ENCODE measurements around the gene LPCAT3. TPM values are rescaled to one million over a fixed set of nuclear protein-coding genes. Genes with fewer than 3 reads are reported as not detected.

LPCAT3 gene
- total and polyA plus RNA-seq, 2 of the 13 experiments (the other 11 are each of a cell fraction or from before 2014, with no cell fraction given), result 44.5 to 64.3 TPM

- TF ChIP-seq ZNF276 (CRISPR knock-in tag; IDR thresholded peaks at IDR 0.05; ENCODE audit: low read depth) (0 out of 2 replicates have a peak, but pooled peaks have one; percentile 17), U2AF2 (IDR thresholded peaks at IDR 0.05; ENCODE audit: low read depth, low read length) (no peak), THRA (CRISPR knock-in tag; IDR thresholded peaks at IDR 0.05; ENCODE audit: borderline replicate concordance) (0 out of 2 replicates have a peak, but pooled peaks have one; percentile 16), ZNF776 (CRISPR knock-in tag; IDR thresholded peaks at IDR 0.05) (peak; percentile 92), ZSCAN31 (CRISPR knock-in tag; IDR thresholded peaks at IDR 0.05; ENCODE audit: low read depth) (peak; percentile 79; the same call in 1 of the 2 replicates), KDM4B (CRISPR knock-in tag; IDR thresholded peaks at IDR 0.05) (no peak; the same call in 1 of the 2 replicates), ZNF639 (CRISPR knock-in tag; conservative IDR thresholded peaks at IDR 0.05) (peak; percentile 82), GATA4 (IDR thresholded peaks at IDR 0.05; ENCODE audit: borderline replicate concordance, low read depth) (peak; percentile 55; the same call in 1 of the 2 replicates), MED13 (CRISPR knock-in tag; IDR thresholded peaks at IDR 0.05) (no peak; the same call in 1 of the 2 replicates), RFX5 (IDR thresholded peaks at IDR 0.05; ENCODE audit: low read depth, low read length) (0 out of 2 replicates have a peak, but pooled peaks have one; percentile 28), PLRG1 (conservative IDR thresholded peaks at IDR 0.05) (no peak), ZNF724P (CRISPR knock-in tag; IDR thresholded peaks at IDR 0.05; ENCODE audit: borderline replicate concordance) (peak; percentile 79), ZNF264 (CRISPR knock-in tag; IDR thresholded peaks at IDR 0.05) (0 out of 2 replicates have a peak, but pooled peaks have one; percentile 59), EED (CRISPR knock-in tag; IDR thresholded peaks at IDR 0.05) (no peak; the same call in 1 of the 2 replicates), ZNF747 (CRISPR knock-in tag; IDR thresholded peaks at IDR 0.05; ENCODE audit: borderline replicate concordance) (peak; percentile 98), ZNF883 (CRISPR knock-in tag; IDR thresholded peaks at IDR 0.05; ENCODE audit: not compliant biosample characterization) (peak; percentile 69), IRX3 (CRISPR knock-in tag; IDR thresholded peaks at IDR 0.05; ENCODE audit: borderline replicate concordance, low read depth) (peak; percentile 90), TFDP1 (CRISPR knock-in tag; IDR thresholded peaks at IDR 0.05; ENCODE audit: borderline replicate concordance) (peak; percentile 93), HHEX (CRISPR knock-in tag; IDR thresholded peaks at IDR 0.05) (no peak), GFI1 (CRISPR knock-in tag; IDR thresholded peaks at IDR 0.05; ENCODE audit: borderline replicate concordance) (no peak), ARHGAP35 (CRISPR knock-in tag; IDR thresholded peaks at IDR 0.05; ENCODE audit: borderline replicate concordance) (peak; percentile 78; the same call in 1 of the 2 replicates), ZNF317 (CRISPR knock-in tag; IDR thresholded peaks at IDR 0.05) (no peak)
Measured at GRCh38 chr12:6937481-6938352, 80.6 kb downstream of the LPCAT3 start (continued).

Data from HepG2 (cell line).